ENCODE results near the gene DOCK10. TPM values are rescaled to one million over a fixed set of nuclear protein-coding genes. Genes with fewer than 3 reads are reported as not detected.
A peak's percentile ranks its signal among the peaks of the same experiment; 100 is the strongest.

Gene DOCK10
- total RNA-seq, result 137 and 138 TPM in 2 replicates

- H3K4me3 Mint-ChIP-seq, result peak within 1 kb of the TSS; percentile 94
- peaks cover 19% of the 10 kb centered on the region for H3K36me3 Mint-ChIP-seq (ENCODE audit: low read depth)
- DNase-seq, result peak; percentile 87
- H3K4me1 Mint-ChIP-seq, result peaks cover 49% of the 10 kb centered on the region
- intact Hi-C loops (cut with micrococcal nuclease), result loop anchor here (1.0 to 5.0 kb wide), 9 partner anchors 15 to 1793 kb away; partner anchors contain the start of genes CUL3 and MRPL44
- H3K27ac Mint-ChIP-seq, result peak within 1 kb of the TSS; percentile 98
- peaks cover 31% of the 10 kb centered on the region for H3K27me3 Mint-ChIP-seq
- no peaks in the 10 kb centered on the region for H3K9me3 Mint-ChIP-seq
Measured at GRCh38 chr2:225041851-225042799, at the start of gene DOCK10. Gene DOCK10, minus strand, starts transcription at chr2:225042468. Its CDS starts 94 bp downstream, at chr2:225042374.

- Mint-ChIP-seq H3K4me3 (no peak overlapping the region), H3K27ac (no peak overlapping the region), H3K9me3 (peaks cover 9% of the 10 kb centered on the region), H3K27me3 (peaks cover 21% of the 10 kb centered on the region), H3K4me1 (peaks cover 2% of the 10 kb centered on the region), H3K36me3 (ENCODE audit: low read depth) (no peaks in the 10 kb centered on the region)
- intact Hi-C loops (cut with micrococcal nuclease), result no loop called here
- no peak for DNase-seq
Measured at GRCh38 chr2:225091336-225091735, 49.1 kb upstream of the DOCK10 start.

DNA sequence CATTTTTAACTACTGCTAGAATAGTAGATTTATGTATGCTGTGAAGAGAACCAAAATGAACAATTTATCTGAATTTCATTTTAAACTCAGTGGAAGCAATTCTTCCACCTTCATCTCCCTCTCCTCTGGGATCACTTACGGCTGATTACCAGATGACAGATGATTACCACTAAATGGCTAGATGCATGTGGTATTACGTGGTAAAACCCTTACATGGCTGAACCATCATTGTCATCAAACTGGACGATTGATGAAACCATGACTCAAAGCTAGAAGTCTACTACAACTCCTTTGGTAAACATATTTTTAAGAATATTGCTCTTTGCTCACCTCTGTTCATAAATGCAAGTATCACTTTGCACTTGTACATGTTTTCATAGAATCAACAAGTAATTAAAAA lies 48.5 kb upstream of the DOCK10 start:
- Mint-ChIP-seq H3K27ac (no peak overlapping the region), H3K4me3 (no peak overlapping the region), H3K4me1 (peaks cover 2% of the 10 kb centered on the region), H3K27me3 (peaks cover 21% of the 10 kb centered on the region), H3K9me3 (peaks cover 9% of the 10 kb centered on the region), H3K36me3 (ENCODE audit: low read depth) (no peaks in the 10 kb centered on the region)
- intact Hi-C loops (cut with micrococcal nuclease), result no loop called here
- no peak for DNase-seq

DNA sequence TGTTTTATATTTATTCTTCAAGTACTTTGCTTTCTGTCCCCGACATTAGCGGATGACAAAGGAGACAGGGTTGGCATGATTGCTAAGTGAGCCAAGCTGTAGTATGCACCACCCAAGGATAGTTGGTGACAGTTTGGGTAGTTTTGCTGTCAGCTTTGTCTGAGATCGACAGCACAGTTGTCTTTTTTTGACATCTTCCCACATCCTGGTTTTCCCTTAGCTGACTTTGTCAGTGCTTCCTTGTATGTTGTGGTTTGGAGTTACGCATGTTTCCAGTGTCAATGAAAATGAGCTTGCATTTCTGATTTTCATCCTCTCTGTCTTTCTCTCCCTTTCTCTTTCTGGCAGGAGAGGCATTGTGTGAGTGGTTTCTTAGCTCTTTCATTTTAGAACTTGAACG lies 44.6 kb upstream of the DOCK10 start:
- intact Hi-C loops (cut with micrococcal nuclease), result no loop called here
- H3K27ac Mint-ChIP-seq, result no peak overlapping the region
- no peak for DNase-seq
- H3K36me3 Mint-ChIP-seq (ENCODE audit: low read depth), result no peaks in the 10 kb centered on the region
- H3K27me3 Mint-ChIP-seq, result peaks cover 15% of the 10 kb centered on the region
- no peak overlapping the region for H3K4me3 Mint-ChIP-seq
- peaks cover 2% of the 10 kb centered on the region for H3K4me1 Mint-ChIP-seq
- peaks cover 9% of the 10 kb centered on the region for H3K9me3 Mint-ChIP-seq

DNA sequence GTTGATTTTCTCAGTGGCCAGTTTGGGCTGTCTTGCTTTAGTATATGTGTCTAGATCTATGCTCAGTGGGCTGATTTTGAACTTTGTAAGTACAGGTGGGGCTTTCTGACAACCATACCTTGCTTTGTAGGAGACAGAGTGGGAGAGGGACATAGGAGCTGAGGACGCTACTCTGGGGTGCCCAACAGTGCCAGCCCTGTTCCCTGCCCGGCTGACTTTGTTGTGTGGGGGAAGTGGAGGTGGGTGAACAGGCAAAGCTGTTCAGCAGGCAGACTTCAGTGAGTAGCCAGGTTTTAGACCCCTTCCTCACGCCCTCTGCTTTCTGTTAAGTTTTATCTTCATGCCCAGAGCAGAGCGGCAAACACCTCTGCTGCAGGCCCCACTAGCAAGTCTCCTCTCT lies 44.2 kb upstream of the DOCK10 start:
- Mint-ChIP-seq H3K4me1 (peaks cover 2% of the 10 kb centered on the region), H3K27ac (no peak overlapping the region), H3K27me3 (peaks cover 15% of the 10 kb centered on the region), H3K36me3 (ENCODE audit: low read depth) (no peaks in the 10 kb centered on the region), H3K9me3 (peaks cover 13% of the 10 kb centered on the region), H3K4me3 (no peak overlapping the region)
- intact Hi-C loops (cut with micrococcal nuclease), result no loop called here
- no peak for DNase-seq

- Mint-ChIP-seq H3K9me3 (peaks cover 13% of the 10 kb centered on the region), H3K4me3 (no peak overlapping the region), H3K27ac (no peak overlapping the region), H3K27me3 (peaks cover 10% of the 10 kb centered on the region), H3K36me3 (ENCODE audit: low read depth) (no peaks in the 10 kb centered on the region), H3K4me1 (peaks cover 2% of the 10 kb centered on the region)
- intact Hi-C loops (cut with micrococcal nuclease), result no loop called here
- DNase-seq, result no peak
Measured at GRCh38 chr2:225083276-225083675, 41.0 kb upstream of the DOCK10 start.

GRCh38 chr2:225076125-225076524 lies 33.9 kb upstream of the DOCK10 start:
- Mint-ChIP-seq H3K27ac (no peak overlapping the region), H3K4me1 (no peaks in the 10 kb centered on the region), H3K9me3 (peaks cover 4% of the 10 kb centered on the region), H3K4me3 (no peak overlapping the region), H3K27me3 (peaks cover 18% of the 10 kb centered on the region), H3K36me3 (ENCODE audit: low read depth) (no peaks in the 10 kb centered on the region)
- intact Hi-C loops (cut with micrococcal nuclease), result no loop called here
- no peak for DNase-seq

DNA sequence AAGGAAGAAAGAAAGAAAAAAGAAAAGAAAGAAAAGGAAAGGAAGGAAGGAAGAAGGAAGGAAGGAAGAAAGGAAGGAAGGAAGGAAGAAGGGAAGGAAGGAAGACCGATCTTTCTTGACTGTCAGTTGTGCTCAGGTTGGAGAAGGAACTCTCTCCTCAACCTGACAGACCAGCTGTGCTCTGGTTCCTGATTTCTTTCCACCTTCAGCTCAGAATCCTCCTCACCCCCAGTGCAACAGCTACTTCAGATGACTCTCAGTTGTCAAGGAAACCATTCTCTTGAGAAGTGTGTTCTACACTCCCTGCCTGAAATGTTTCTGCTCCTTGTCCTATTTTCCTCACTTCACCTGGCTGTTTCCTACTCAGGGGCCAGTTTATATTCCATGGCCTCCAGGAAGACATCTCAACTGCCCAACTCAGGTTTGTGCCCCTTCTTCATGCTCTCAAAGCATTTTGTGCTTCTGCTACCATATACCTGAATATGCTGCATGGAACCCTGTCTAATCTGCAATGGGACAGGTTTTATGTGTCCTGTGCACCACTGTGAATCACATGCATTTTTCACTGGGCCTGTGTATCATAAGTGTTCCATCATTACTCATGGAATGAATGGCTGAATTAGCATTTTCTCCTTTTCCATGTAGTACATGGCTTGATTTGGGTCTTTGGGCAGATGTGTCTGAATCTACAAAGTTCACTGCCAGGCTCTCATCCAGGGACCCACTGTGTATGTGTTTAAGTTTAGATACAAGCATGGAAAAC lies 32.8 kb upstream of the DOCK10 start:
- intact Hi-C loops (cut with micrococcal nuclease), result no loop called here
- no peaks in the 10 kb centered on the region for H3K36me3 Mint-ChIP-seq (ENCODE audit: low read depth)

DNA sequence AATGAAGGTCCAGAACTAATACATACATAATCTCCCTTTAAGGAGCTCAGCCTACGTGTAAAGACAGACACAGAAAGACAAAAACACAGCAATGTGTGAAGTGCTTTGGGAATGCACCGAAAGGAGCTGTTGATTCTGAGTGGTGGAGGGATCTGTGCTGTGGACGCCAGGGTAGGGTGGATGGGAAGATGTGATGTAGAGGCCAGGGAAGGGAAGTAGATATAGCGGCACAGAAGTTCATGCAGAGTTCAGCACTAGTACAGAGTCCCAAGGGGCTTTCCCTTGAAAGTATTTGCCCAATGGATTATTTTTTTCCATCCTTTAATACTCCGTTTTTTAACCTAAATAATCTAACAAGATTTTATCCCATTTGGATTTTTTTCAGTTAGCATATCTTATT lies 32.1 kb upstream of the DOCK10 start:
- Mint-ChIP-seq H3K27ac (no peak overlapping the region), H3K36me3 (ENCODE audit: low read depth) (no peaks in the 10 kb centered on the region), H3K9me3 (no peaks in the 10 kb centered on the region), H3K4me1 (peaks cover 1% of the 10 kb centered on the region), H3K4me3 (no peak overlapping the region), H3K27me3 (peaks cover 22% of the 10 kb centered on the region)
- no peak for DNase-seq
- intact Hi-C loops (cut with micrococcal nuclease), result no loop called here

More for the DNA sequence above, 32.8 kb upstream of the DOCK10 start:
- H3K27me3 Mint-ChIP-seq, result peaks cover 22% of the 10 kb centered on the region
- DNase-seq, result no peak
- H3K27ac Mint-ChIP-seq, result no peak overlapping the region
- H3K4me1 Mint-ChIP-seq, result peaks cover 1% of the 10 kb centered on the region
- no peak overlapping the region for H3K4me3 Mint-ChIP-seq
- no peaks in the 10 kb centered on the region for H3K9me3 Mint-ChIP-seq

DNA sequence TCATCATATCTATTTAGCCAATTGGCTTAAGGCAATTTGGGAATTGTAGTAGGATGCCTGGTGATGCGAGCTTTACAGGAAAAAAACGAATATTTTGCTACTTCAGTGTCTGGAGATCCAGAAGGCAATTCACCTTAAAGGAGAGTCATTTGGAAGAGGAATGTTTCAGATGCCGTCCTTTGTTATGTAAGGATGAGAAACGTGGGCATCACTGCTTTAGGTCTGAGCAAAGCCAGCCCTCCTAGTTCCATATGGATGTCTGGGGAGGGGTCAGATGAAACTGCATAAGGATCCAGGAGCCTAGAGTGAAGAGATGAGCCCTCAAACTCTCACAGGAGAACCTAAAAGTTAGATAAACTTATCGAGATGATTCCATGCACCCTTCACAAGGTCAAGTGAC lies 30.9 kb upstream of the DOCK10 start:
- Mint-ChIP-seq H3K4me3 (no peak overlapping the region), H3K36me3 (ENCODE audit: low read depth) (no peaks in the 10 kb centered on the region), H3K9me3 (no peaks in the 10 kb centered on the region), H3K4me1 (peaks cover 1% of the 10 kb centered on the region), H3K27ac (no peak overlapping the region), H3K27me3 (peaks cover 22% of the 10 kb centered on the region)
- no peak for DNase-seq
- intact Hi-C loops (cut with micrococcal nuclease), result no loop called here

DNA sequence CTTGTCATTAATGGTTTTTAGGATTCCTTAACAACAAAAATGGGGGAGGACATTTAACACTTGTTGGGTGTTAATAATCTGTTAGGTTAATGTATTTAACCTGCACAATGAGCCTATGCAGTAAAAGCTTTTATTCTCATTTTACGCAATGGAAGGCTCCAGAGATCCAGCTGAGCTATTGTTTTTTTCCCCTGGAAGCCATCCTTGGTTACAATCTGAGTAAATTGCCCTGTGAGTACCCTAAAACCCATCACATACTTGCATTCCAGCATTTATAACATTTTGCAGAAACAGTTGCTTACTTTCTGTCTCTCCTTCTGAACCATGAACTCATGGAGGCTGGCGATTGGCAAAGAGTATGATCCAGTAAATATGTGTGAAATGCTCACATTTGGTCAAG lies 30.2 kb upstream of the DOCK10 start:
- no peak for DNase-seq
- H3K4me3 Mint-ChIP-seq, result no peak overlapping the region
- H3K9me3 Mint-ChIP-seq, result peaks cover 6% of the 10 kb centered on the region
- peaks cover 22% of the 10 kb centered on the region for H3K27me3 Mint-ChIP-seq
- intact Hi-C loops (cut with micrococcal nuclease), result no loop called here
- H3K27ac Mint-ChIP-seq, result no peak overlapping the region
- peaks cover 5% of the 10 kb centered on the region for H3K36me3 Mint-ChIP-seq (ENCODE audit: low read depth)
- peaks cover 1% of the 10 kb centered on the region for H3K4me1 Mint-ChIP-seq

DNA sequence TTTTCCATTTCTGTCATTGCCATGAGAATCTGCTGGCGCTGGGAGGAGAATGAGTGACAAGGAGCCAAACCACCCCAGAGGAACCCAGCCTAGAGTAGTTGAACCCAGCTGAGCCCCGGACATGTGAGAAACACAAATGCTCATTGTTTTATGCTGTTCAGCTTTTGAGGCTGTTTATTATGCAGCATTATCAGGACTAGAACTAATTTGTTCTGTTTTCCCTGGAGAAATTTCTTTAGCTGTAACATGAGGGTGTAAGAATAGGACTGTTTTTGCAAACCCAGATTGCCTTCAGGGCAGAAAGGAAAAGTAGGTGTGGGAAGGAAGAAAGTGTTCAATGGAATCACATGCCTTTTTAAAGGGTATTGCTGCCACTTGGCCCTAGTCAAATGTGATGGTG lies 28.5 kb upstream of the DOCK10 start:
- Mint-ChIP-seq H3K4me1 (peaks cover 6% of the 10 kb centered on the region), H3K4me3 (no peak overlapping the region), H3K36me3 (ENCODE audit: low read depth) (peaks cover 11% of the 10 kb centered on the region), H3K27me3 (peaks cover 22% of the 10 kb centered on the region), H3K9me3 (peaks cover 19% of the 10 kb centered on the region), H3K27ac (no peak overlapping the region)
- intact Hi-C loops (cut with micrococcal nuclease), result no loop called here
- DNase-seq, result no peak

DNA sequence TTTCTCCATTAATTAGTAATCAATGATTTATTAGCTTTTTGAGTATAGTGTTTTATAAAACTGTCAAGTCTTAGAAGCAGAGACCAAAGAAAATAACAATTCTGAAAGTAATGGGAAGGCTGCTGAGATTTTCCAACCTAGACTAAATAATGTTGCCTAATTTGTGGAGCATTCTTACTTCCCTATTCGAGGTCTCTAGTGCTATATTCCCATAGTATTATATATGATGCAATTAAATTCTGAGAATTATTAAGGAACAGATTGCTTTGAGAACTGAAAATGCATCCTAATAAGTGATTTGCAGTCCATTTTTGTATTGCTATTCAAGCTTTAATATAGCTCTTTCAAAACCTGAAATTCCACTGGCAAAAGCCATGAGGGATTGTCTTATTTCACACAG lies 27.7 kb upstream of the DOCK10 start:
- Mint-ChIP-seq H3K36me3 (ENCODE audit: low read depth) (peaks cover 11% of the 10 kb centered on the region), H3K27ac (no peak overlapping the region), H3K27me3 (peaks cover 22% of the 10 kb centered on the region), H3K4me1 (peaks cover 12% of the 10 kb centered on the region), H3K4me3 (no peak overlapping the region), H3K9me3 (peaks cover 19% of the 10 kb centered on the region)
- intact Hi-C loops (cut with micrococcal nuclease), result no loop called here
- no peak for DNase-seq

DNA sequence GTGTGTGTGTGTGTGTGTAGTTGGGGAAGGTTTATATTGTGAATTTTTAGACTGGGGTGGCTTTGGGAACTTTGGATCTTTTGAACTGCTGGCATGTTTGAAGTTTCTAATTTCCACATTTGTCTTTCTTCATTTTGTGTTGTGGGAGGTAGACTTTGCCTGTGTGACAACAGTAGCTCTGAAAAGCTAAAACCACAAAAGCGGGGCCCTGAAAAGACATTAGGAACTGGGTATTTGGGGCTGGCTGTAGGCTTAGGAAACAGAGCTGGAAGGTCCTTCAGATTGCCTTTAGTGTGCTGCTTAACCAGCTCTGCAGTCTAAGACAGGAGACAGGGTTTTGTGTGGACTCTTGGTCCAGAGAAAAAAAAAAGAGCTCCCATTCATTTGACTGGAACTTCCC lies 27.2 kb upstream of the DOCK10 start:
- Mint-ChIP-seq H3K27ac (no peak overlapping the region), H3K4me1 (peaks cover 17% of the 10 kb centered on the region), H3K4me3 (no peak overlapping the region), H3K27me3 (peaks cover 22% of the 10 kb centered on the region), H3K36me3 (ENCODE audit: low read depth) (peaks cover 11% of the 10 kb centered on the region), H3K9me3 (peaks cover 19% of the 10 kb centered on the region)
- intact Hi-C loops (cut with micrococcal nuclease), result no loop called here
- peak; percentile 35 for DNase-seq
